DOHH2 (cell line): ENCODE measurements around the gene ATP5F1B.

Experiments used
- H3F3A ChIP-seq: fragments of 200-600 bp; sonication (generic), shearing (Covaris generic); 2 replicates; pipeline ENCODE4 v1.6.0; 2016; ENCODE audit warnings: antibody characterized with exemption, mild to moderate bottlenecking; ENCODE audit not compliant: control insufficient read depth, insufficient read depth
- H3K27ac ChIP-seq: fragments of 200-600 bp; sonication (generic); 2 replicates; pipeline ENCODE4 v1.5.1; 2014; ENCODE audit warnings: low read depth, mild to moderate bottlenecking, low read length, moderate library complexity
- H3K27me3 ChIP-seq: fragments of 200-600 bp; sonication (generic); 2 replicates; pipeline ENCODE4 v1.6.1; 2014; ENCODE audit warnings: mild to moderate bottlenecking, low read length, mixed read lengths; ENCODE audit not compliant: control insufficient read depth
- H3K36me3 ChIP-seq: fragments of 200-600 bp; sonication (generic); 2 replicates; pipeline ENCODE4 v1.6.1; 2014; ENCODE audit warnings: mild to moderate bottlenecking, low read length, moderate library complexity, mixed read lengths; ENCODE audit not compliant: control insufficient read depth
- H3K4me1 ChIP-seq: fragments of 200-600 bp; sonication (generic); 2 replicates; pipeline ENCODE4 v1.6.1; 2014; ENCODE audit warnings: mild to moderate bottlenecking, low read length, mixed read lengths; ENCODE audit not compliant: control insufficient read depth
- H3K4me2 ChIP-seq: fragments of 200-600 bp; sonication (generic); 2 replicates; pipeline ENCODE4 v1.6.0; 2014; ENCODE audit warnings: mild to moderate bottlenecking, low read length, moderate library complexity
- H3K4me3 ChIP-seq: fragments of 200-600 bp; sonication (generic); 2 replicates; pipeline ENCODE4 v1.5.1; 2014; ENCODE audit warnings: mild to moderate bottlenecking, low read length, mixed read lengths
- H3K79me2 ChIP-seq: fragments of 200-600 bp; sonication (generic); 2 replicates; pipeline ENCODE4 v1.6.1; 2014; ENCODE audit warnings: mild to moderate bottlenecking, low read length, mixed read lengths; ENCODE audit not compliant: control insufficient read depth
- H3K9me2 ChIP-seq: fragments of 200-600 bp; sonication (generic); replicated peaks from 2 replicates; pipeline ENCODE4 v1.6.1; 2014; ENCODE audit warnings: mild to moderate bottlenecking, low read length, mixed read lengths; ENCODE audit not compliant: control insufficient read depth
- H3K9me3 ChIP-seq: fragments of 200-600 bp; sonication (generic); 2 replicates; pipeline ENCODE4 v1.6.1; 2014; ENCODE audit warnings: antibody characterized with exemption, low read length, mixed read lengths; ENCODE audit not compliant: control insufficient read depth, insufficient read depth
- H4K20me1 ChIP-seq: fragments of 200-600 bp; sonication (generic); 2 replicates; pipeline ENCODE4 v1.6.0; 2014; ENCODE audit warnings: low read depth, mild to moderate bottlenecking, antibody characterized with exemption, low read length, moderate library complexity; ENCODE audit not compliant: control insufficient read depth, insufficient read depth
- CTCF ChIP-seq: fragments of 200-600 bp; sonication (generic); IDR thresholded peaks from one replicate; pipeline ENCODE4 v1.5.1; 2014; ENCODE audit warnings: antibody characterized with exemption, mild to moderate bottlenecking, low read depth, low read length; ENCODE audit not compliant: poor library complexity, severe bottlenecking
- EZH2phosphoT487 ChIP-seq: fragments of 200-600 bp; sonication (generic); IDR thresholded peaks from 2 replicates; pipeline ENCODE4 v1.6.1; 2017; ENCODE audit warnings: borderline replicate concordance, mild to moderate bottlenecking, antibody characterized with exemption, low read length, moderate library complexity, mixed read lengths

ATP5F1B gene

GRCh38 chr12:56636675-56637540 is 8.9 kb downstream of the ATP5F1B start:
- Histone ChIP-seq H3K4me2 (peak overlapping the region; percentile 93), H4K20me1 (no peaks in the 10 kb centered on the region), H3F3A (peaks cover 48% of the 10 kb centered on the region), H3K79me2 (peaks cover 45% of the 10 kb centered on the region), H3K9me2 (no peaks in the 10 kb centered on the region), H3K4me1 (peaks cover 53% of the 10 kb centered on the region), H3K9me3 (no peaks in the 10 kb centered on the region), H3K4me3 (peak overlapping the region; percentile 94), H3K27me3 (no peaks in the 10 kb centered on the region), H3K36me3 (peaks cover 43% of the 10 kb centered on the region), H3K27ac (peak overlapping the region; percentile 72)
- TF ChIP-seq EZH2phosphoT487 (no peak), CTCF (peak; percentile 99)

DNA sequence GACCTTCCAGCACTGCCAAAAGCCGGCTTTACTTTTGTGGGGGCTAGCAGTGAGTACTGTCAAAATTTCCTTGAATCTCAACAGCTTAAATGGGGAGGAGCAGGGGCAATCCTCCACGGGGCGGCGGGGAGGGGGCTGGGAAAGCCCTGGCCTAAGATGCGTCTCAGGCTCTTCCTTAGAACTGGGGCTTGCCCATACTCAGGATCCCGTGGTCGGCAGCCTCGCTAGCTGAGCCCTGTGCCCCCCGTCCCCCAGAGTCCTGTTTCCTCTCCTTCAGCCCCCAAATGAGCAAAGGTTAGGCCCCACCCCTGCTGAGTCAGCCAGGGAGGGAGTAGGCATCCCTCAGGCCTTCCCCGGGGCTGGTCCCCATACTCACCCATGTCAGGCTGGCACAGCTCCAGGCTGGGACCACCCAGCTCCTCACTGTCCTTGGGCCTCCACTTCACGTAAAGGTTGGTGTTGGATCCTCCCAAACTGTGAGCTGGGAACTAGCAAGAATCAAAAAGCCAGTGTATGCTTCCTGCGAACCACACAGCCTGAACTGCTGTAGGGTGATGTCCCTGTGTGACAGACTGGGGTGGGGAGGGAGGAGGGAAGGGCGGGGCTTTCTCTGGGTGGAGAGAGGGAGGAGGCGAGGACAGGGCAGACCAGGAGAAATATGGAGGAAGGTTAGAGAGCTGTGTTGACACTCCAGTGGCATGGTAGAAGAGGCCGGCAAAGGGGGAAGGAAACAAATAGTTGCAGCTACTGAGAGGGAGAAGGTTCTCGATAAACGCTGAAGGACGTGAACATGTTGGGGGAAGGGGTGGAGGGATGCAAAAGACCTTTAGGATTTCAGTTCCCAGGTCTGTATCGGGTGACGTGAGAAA is 9.7 kb downstream of the ATP5F1B start:
- Histone ChIP-seq H3K9me2 (no peaks in the 10 kb centered on the region), H4K20me1 (no peaks in the 10 kb centered on the region), H3K4me1 (peaks cover 59% of the 10 kb centered on the region), H3K4me3 (peak overlapping the region; percentile 94), H3K9me3 (no peaks in the 10 kb centered on the region), H3K27me3 (no peaks in the 10 kb centered on the region), H3F3A (peaks cover 52% of the 10 kb centered on the region), H3K36me3 (peaks cover 38% of the 10 kb centered on the region), H3K27ac (peak overlapping the region; percentile 72), H3K79me2 (peaks cover 45% of the 10 kb centered on the region), H3K4me2 (peak overlapping the region; percentile 93)
- TF ChIP-seq EZH2phosphoT487, result no peak
- TF ChIP-seq CTCF, result no peak

DNA sequence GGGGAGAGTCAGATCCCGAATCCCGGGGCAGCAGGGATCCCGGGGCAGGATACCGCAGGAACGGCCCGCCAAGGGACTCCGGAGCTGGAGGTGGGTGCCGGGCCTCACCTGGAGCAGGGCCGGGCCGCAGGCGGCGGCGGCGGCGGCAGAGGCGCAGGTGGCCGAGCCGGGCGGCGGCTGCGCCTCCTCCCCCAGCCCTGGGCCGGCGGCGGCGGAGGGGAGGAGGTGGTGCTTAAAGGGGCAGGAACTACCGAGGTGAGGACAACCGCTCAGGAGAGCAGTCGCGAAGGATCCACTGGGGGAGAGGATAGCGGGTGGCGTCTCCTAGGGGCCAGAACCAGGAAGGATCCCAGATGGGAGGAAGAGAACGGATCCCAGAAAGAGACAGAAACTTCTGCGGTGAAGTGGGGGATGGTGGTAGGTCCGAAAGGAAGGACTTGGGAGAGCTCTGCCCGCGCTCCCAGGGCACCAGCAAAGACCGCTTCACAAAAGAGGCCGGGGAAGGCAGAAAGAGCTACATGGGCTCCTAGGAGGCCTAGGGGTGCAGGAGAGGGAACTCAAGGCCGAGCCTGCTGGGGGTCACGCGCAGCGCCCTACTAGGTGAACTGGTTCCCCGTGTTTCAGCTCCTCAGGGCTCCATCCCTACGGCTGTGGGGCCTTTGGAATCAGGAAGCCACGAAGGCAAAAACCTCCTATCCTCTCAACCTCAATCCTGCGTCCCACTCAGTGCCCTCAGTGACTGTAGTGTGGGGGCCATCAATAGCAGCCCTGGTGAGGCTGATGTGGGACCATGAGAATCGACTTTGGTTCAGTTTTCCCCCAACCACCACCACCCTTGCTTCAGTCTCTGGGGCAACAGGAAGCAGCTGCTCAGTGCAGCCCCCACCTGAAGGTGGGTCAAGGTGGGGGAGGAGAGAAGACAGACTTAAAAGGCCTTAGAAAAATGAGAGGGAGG is 10.7 kb downstream of the ATP5F1B start:
- Histone ChIP-seq H3K9me3 (no peaks in the 10 kb centered on the region), H3K27ac (peak overlapping the region; percentile 72), H3K4me3 (peak overlapping the region; percentile 94), H3K9me2 (no peaks in the 10 kb centered on the region), H3K36me3 (peaks cover 31% of the 10 kb centered on the region), H3K4me1 (peaks cover 68% of the 10 kb centered on the region), H3K4me2 (peak overlapping the region; percentile 93), H3K27me3 (no peaks in the 10 kb centered on the region), H4K20me1 (no peaks in the 10 kb centered on the region), H3K79me2 (peaks cover 52% of the 10 kb centered on the region), H3F3A (peaks cover 49% of the 10 kb centered on the region)
- TF ChIP-seq CTCF (peak; percentile 50), EZH2phosphoT487 (no peak)
